Fibroblast of lung (primary cell): Measurements from ENCODE around the gene SLC24A3. TPM values are rescaled to one million over a fixed set of nuclear protein-coding genes. Genes with fewer than 3 reads are reported as not detected.

Experiments used
- DNase-seq, 2 donors: peaks; one replicate each; pipeline versions ENCODE4 v3.0.0 to v3.0.0-alpha.2; 2010; ENCODE audit warnings: low read depth in 2 of 2
- H2AFZ ChIP-seq: 2 replicates; pipeline ENCODE4 v1.5.1; 2012; ENCODE audit warnings: low read length, control low read depth, inconsistent platforms
- H3K27ac ChIP-seq: 2 replicates; pipeline ENCODE4 v1.5.1; 2011; ENCODE audit warnings: low read length, control low read depth; ENCODE audit not compliant: insufficient read depth
- H3K27me3 ChIP-seq: 2 replicates; pipeline ENCODE4 v1.5.1; 2011; ENCODE audit warnings: mild to moderate bottlenecking, low read length; ENCODE audit not compliant: control insufficient read depth, insufficient read depth
- H3K36me3 ChIP-seq: 2 replicates; pipeline ENCODE4 v1.5.1; 2011; ENCODE audit warnings: low read length; ENCODE audit not compliant: control insufficient read depth, insufficient read depth
- H3K4me1 ChIP-seq: 2 replicates; pipeline ENCODE4 v1.5.1; 2011; ENCODE audit warnings: low read length; ENCODE audit not compliant: control insufficient read depth, insufficient read depth; ENCODE audit errors: extremely low read depth
- H3K4me2 ChIP-seq: 2 replicates; pipeline ENCODE4 v1.5.1; 2011; ENCODE audit warnings: low read length, control low read depth; ENCODE audit not compliant: insufficient read depth; ENCODE audit errors: extremely low read depth
- H3K4me3 ChIP-seq, 4 experiments: fragments of 200-600 bp in 1 of 4; sonication (generic) in 1 of 4; replicated peaks in 1 of 4; 2 replicates each; pipeline ENCODE4 v1.5.1; 2011 to 2016; ENCODE audit warnings: low read length in 4 of 4, low read depth in 3 of 4, mild to moderate bottlenecking in 3 of 4, control low read depth in 2 of 4, inconsistent platforms in 1 of 4, mixed read lengths in 1 of 4; ENCODE audit not compliant: insufficient read depth in 1 of 4; ENCODE audit errors: control extremely low read depth in 1 of 4
- H3K79me2 ChIP-seq: 2 replicates; pipeline ENCODE4 v1.5.1; 2012; ENCODE audit warnings: mild to moderate bottlenecking, low read length, inconsistent platforms; ENCODE audit not compliant: control insufficient read depth, insufficient read depth
- H3K9ac ChIP-seq: 2 replicates; pipeline ENCODE4 v1.5.1; 2011; ENCODE audit warnings: mild to moderate bottlenecking, low read length, control low read depth; ENCODE audit not compliant: insufficient read depth
- H3K9me3 ChIP-seq: 2 replicates; pipeline ENCODE4 v1.5.1; 2012; ENCODE audit warnings: low read depth, low read length; ENCODE audit not compliant: control insufficient read depth, insufficient read depth
- H4K20me1 ChIP-seq: 2 replicates; pipeline ENCODE4 v1.5.1; 2011; ENCODE audit warnings: low read length; ENCODE audit not compliant: control insufficient read depth, insufficient read depth; ENCODE audit errors: extremely low read depth
- EZH2 ChIP-seq: IDR thresholded peaks from 2 replicates; pipeline ENCODE4 v1.5.1; 2012; ENCODE audit warnings: low read length, control low read depth, mild to moderate bottlenecking; ENCODE audit errors: missing control alignments
- polyA plus RNA-seq, 2 donors: library from polyadenylated mRNA; depleted of rRNA in 1 of 2; stranded (reverse) in 1 of 2; unstranded in 1 of 2; fragments of >200 nt; gene quantifications; 2 replicates each; pipeline ENCODE4 v1.2.1, GENCODE V29; 2011 to 2012; ENCODE audit warnings: missing spikeins in 1 of 2
- total RNA-seq: library from RNA; depleted of rRNA; stranded (reverse); fragments of >200 nt; gene quantifications from 2 replicates; pipeline ENCODE4 v1.2.1, GENCODE V29; 2014
- TF ChIP-seq, protein P1 (sequence below), 2 donors: IDR thresholded peaks in 1 of 2; conservative IDR thresholded peaks in 1 of 2; 1 replicate in 1 of 2; 2 replicates in 1 of 2; pipeline ENCODE4 v1.5.1; 2011 to 2012; ENCODE audit warnings: low read length in 2 of 2, control low read depth in 1 of 2, inconsistent platforms in 1 of 2, low read depth in 1 of 2, mild to moderate bottlenecking in 1 of 2

SLC24A3 gene
- total and polyA plus RNA-seq, 2 donors (not counting 1 experiment from before 2014, with no cell fraction given), result 0.03 to 1.8 TPM

DNA sequence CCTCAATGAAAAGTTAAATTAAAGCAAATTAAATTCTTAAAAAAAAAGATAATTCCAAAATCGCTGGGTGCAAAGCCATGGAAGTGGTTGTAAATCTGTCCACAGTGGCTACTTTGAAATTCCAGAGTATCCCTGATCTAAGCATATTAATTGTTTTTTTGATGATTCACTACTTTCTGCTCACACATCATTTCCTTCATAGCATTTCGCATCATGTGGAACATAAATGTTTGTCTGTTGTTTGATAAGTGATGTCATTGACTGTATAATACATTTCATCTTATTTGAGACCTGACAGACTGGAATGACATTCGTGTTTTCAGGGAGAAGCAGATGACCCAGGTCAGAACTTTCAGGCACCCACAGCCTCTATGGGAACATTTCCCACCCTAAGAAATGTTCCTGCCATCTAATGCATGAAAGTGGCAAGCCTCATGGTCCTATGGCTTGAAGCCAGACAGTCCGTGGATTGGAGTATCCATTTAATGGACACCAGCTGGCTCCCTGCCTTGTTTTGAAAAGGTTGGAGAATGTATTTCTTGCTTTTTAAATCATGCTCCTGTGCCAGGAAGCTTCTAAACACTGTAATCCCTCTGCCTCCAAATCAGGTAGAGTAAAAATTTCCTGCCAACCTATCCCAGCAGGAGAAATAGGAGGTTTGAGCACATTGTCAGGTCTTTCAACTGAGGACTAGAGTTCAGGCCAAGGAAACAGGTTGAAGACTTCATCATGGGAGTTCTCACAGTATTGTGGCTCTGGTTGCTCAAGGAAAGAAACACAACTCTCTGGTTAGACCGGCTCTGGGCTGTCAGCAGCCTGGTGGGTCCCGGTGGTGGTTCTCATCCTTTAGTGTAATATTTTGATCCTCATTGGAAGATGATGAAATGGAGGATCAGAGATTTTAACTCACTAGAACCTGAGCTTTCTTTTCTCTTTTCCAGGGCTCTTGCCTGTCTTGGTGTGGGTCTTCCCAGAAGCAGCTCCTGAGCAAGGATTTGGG lies 157.9 kb downstream of the SLC24A3 start:
- Histone ChIP-seq H4K20me1 (no peaks in the 10 kb centered on the region), H2AFZ (no peak overlapping the region), H3K27ac (no peak overlapping the region), H3K9me3 (no peaks in the 10 kb centered on the region), H3K27me3 (no peaks in the 10 kb centered on the region), H3K79me2 (no peaks in the 10 kb centered on the region), H3K4me2 (no peak overlapping the region), H3K4me3 (no peak overlapping the region), H3K4me1 (no peaks in the 10 kb centered on the region), H3K36me3 (no peaks in the 10 kb centered on the region), H3K9ac (no peak overlapping the region)
- TF ChIP-seq EZH2, result no peak
- TF ChIP-seq, protein P1, sequence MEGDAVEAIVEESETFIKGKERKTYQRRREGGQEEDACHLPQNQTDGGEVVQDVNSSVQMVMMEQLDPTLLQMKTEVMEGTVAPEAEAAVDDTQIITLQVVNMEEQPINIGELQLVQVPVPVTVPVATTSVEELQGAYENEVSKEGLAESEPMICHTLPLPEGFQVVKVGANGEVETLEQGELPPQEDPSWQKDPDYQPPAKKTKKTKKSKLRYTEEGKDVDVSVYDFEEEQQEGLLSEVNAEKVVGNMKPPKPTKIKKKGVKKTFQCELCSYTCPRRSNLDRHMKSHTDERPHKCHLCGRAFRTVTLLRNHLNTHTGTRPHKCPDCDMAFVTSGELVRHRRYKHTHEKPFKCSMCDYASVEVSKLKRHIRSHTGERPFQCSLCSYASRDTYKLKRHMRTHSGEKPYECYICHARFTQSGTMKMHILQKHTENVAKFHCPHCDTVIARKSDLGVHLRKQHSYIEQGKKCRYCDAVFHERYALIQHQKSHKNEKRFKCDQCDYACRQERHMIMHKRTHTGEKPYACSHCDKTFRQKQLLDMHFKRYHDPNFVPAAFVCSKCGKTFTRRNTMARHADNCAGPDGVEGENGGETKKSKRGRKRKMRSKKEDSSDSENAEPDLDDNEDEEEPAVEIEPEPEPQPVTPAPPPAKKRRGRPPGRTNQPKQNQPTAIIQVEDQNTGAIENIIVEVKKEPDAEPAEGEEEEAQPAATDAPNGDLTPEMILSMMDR (conservative IDR thresholded peaks at IDR 0.05 in 1 of 2, IDR thresholded peaks at IDR 0.05 in 1 of 2; ENCODE audit: low read depth in 1 of 2, low read length in 2 of 2), result no peak
- no peak for DNase-seq

DNA sequence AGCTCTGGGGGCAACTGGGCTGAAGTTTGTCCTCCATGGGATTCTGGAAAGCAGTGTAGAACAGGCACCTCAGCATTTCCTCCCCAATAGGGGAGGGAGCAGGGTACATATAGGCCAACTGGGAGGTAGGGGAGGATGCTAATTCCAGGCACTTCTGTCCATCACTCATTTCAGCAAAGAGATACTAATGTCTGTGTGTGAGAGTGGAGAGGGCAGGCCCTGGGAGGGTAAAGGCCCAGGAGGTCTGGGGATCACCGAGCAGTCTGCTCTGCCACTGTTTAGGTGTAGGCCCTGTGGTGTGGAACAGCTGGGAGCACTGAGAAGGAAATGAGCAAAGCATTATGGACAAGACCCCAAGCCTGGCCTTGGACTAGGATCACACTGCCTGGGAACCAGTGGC lies 158.7 kb downstream of the SLC24A3 start:
- H3K27ac ChIP-seq, result no peak overlapping the region
- no peaks in the 10 kb centered on the region for H3K27me3 ChIP-seq
- no peak for TF ChIP-seq EZH2
- TF ChIP-seq, protein P1 (conservative IDR thresholded peaks at IDR 0.05 in 1 of 2, IDR thresholded peaks at IDR 0.05 in 1 of 2; ENCODE audit: low read depth in 1 of 2, low read length in 2 of 2), result no peak
- no peaks in the 10 kb centered on the region for H3K9me3 ChIP-seq
- H2AFZ ChIP-seq, result no peak overlapping the region
- no peaks in the 10 kb centered on the region for H3K4me1 ChIP-seq
- H3K36me3 ChIP-seq, result no peaks in the 10 kb centered on the region
- H3K9ac ChIP-seq, result no peak overlapping the region
- no peak overlapping the region for H3K4me3 ChIP-seq
- no peak for DNase-seq
- no peaks in the 10 kb centered on the region for H3K79me2 ChIP-seq
- no peaks in the 10 kb centered on the region for H4K20me1 ChIP-seq
- H3K4me2 ChIP-seq, result no peak overlapping the region

DNA sequence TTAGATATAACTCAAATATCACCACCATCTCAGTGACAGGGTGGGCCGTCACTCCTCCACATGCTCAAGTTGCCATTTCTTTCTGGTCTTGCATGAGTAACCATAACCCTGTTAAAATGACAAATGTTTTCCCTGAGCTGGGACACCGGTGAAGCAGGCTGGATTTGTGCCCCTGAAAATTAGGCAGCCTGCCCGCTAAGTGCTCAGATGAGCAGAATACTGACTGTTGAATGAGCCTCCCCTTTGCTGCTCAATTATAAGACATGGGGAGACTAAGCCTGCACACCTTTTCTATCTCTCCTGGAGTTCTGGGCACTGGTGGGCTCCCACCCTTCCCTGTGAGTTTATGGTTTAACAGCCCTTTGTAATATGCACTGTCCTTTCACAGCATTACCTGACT lies 161.8 kb downstream of the SLC24A3 start:
- H3K27ac ChIP-seq, result no peak overlapping the region
- H3K9me3 ChIP-seq, result no peaks in the 10 kb centered on the region
- H3K27me3 ChIP-seq, result no peaks in the 10 kb centered on the region
- TF ChIP-seq, protein P1 (conservative IDR thresholded peaks at IDR 0.05 in 1 of 2, IDR thresholded peaks at IDR 0.05 in 1 of 2; ENCODE audit: low read depth in 1 of 2, low read length in 2 of 2), result no peak
- TF ChIP-seq EZH2, result no peak
- no peaks in the 10 kb centered on the region for H4K20me1 ChIP-seq
- H3K4me2 ChIP-seq, result no peak overlapping the region
- H3K4me3 ChIP-seq, result no peak overlapping the region
- no peaks in the 10 kb centered on the region for H3K36me3 ChIP-seq
- no peak overlapping the region for H3K9ac ChIP-seq
- H3K4me1 ChIP-seq, result no peaks in the 10 kb centered on the region
- H3K79me2 ChIP-seq, result no peaks in the 10 kb centered on the region
- no peak overlapping the region for H2AFZ ChIP-seq
- DNase-seq, result no peak
